Astrocyte (in vitro differentiated cells and primary cell): ENCODE measurements around the gene TBCEL. TPM values are rescaled to one million over a fixed set of nuclear protein-coding genes. Genes with fewer than 3 reads are reported as not detected.

Source experiments
- DNase-seq: peaks from one replicate; pipeline ENCODE4 v3.0.0-alpha.2; 2010; ENCODE audit warnings: low read depth
- FAIRE-seq: peaks from 2 replicates; lab custom pipeline; 2011; peaks lifted over from hg19 to GRCh38; lab: Jason Lieb, UNC
- H2AFZ ChIP-seq: 2 replicates; pipeline ENCODE4 v1.6.0; 2012; ENCODE audit warnings: low read depth, low read length, inconsistent platforms
- H3K27ac ChIP-seq: 2 replicates; pipeline ENCODE4 v1.5.1; 2011; ENCODE audit warnings: low read depth, low read length, inconsistent platforms
- H3K27me3 ChIP-seq: 2 replicates; pipeline ENCODE4 v1.6.0; 2011; ENCODE audit warnings: low read length, inconsistent platforms; ENCODE audit not compliant: insufficient read depth
- H3K36me3 ChIP-seq: 2 replicates; pipeline ENCODE4 v1.5.1; 2011; ENCODE audit warnings: low read length, inconsistent platforms; ENCODE audit not compliant: insufficient read depth
- H3K4me1 ChIP-seq: 2 replicates; pipeline ENCODE4 v1.5.1; 2011; ENCODE audit warnings: low read length, inconsistent platforms; ENCODE audit not compliant: insufficient read depth
- H3K4me2 ChIP-seq: 2 replicates; pipeline ENCODE4 v1.6.0; 2012; ENCODE audit warnings: low read length, inconsistent platforms
- H3K4me3 ChIP-seq: 2 replicates; pipeline ENCODE4 v1.5.1; 2011; ENCODE audit warnings: low read depth, mild to moderate bottlenecking, low read length, inconsistent platforms; ENCODE audit not compliant: insufficient read depth
- H3K79me2 ChIP-seq: 2 replicates; pipeline ENCODE4 v1.6.0; 2012; ENCODE audit warnings: mild to moderate bottlenecking, low read length, inconsistent platforms; ENCODE audit not compliant: insufficient read depth
- H3K9ac ChIP-seq: 2 replicates; pipeline ENCODE4 v1.6.0; 2012; ENCODE audit warnings: mild to moderate bottlenecking, low read length, inconsistent platforms
- H3K9me3 ChIP-seq: 2 replicates; pipeline ENCODE4 v1.5.1; 2012; ENCODE audit warnings: low read depth, mild to moderate bottlenecking, low read length, inconsistent platforms; ENCODE audit not compliant: insufficient read depth
- H4K20me1 ChIP-seq: 2 replicates; pipeline ENCODE4 v1.6.0; 2012; ENCODE audit warnings: low read length, inconsistent platforms; ENCODE audit not compliant: insufficient read depth
- H3K27ac Mint-ChIP-seq: one replicate; pipeline ENCODE4 v1.8.0; 2021; ENCODE audit warnings: mild to moderate bottlenecking, mixed read lengths; ENCODE audit not compliant: unreplicated experiment
- H3K27me3 Mint-ChIP-seq: one replicate; pipeline ENCODE4 v1.8.0; 2021; ENCODE audit warnings: low read depth, mixed read lengths; ENCODE audit not compliant: unreplicated experiment
- H3K36me3 Mint-ChIP-seq: one replicate; pipeline ENCODE4 v1.8.0; 2021; ENCODE audit warnings: low read depth, mixed read lengths; ENCODE audit not compliant: unreplicated experiment
- H3K4me1 Mint-ChIP-seq: one replicate; pipeline ENCODE4 v1.8.0; 2021; ENCODE audit warnings: low read depth, mixed read lengths; ENCODE audit not compliant: unreplicated experiment
- H3K4me3 Mint-ChIP-seq: one replicate; pipeline ENCODE4 v1.8.0; 2021; ENCODE audit warnings: mild to moderate bottlenecking, moderate library complexity, mixed read lengths; ENCODE audit not compliant: unreplicated experiment
- H3K9me3 Mint-ChIP-seq: one replicate; pipeline ENCODE4 v1.8.0; 2021; ENCODE audit warnings: mild to moderate bottlenecking, mixed read lengths; ENCODE audit not compliant: unreplicated experiment
- CTCF ChIP-seq: IDR thresholded peaks from 2 replicates; pipeline ENCODE4 v1.5.1; 2011; ENCODE audit warnings: low read depth, mild to moderate bottlenecking, inconsistent platforms, low read length, moderate library complexity; ENCODE audit not compliant: insufficient read depth
- EZH2 ChIP-seq: IDR thresholded peaks from 2 replicates; pipeline ENCODE4 v1.6.1; 2012; ENCODE audit warnings: mild to moderate bottlenecking, low read length, inconsistent platforms; ENCODE audit not compliant: insufficient read depth
- total RNA-seq: library from RNA; stranded (reverse); gene quantifications from 2 replicates; pipeline ENCODE4 v1.2.1, GENCODE V29; 2021

The TBCEL gene
- total RNA-seq, 1 donor from 2014 or later = 25.9 TPM

DNA sequence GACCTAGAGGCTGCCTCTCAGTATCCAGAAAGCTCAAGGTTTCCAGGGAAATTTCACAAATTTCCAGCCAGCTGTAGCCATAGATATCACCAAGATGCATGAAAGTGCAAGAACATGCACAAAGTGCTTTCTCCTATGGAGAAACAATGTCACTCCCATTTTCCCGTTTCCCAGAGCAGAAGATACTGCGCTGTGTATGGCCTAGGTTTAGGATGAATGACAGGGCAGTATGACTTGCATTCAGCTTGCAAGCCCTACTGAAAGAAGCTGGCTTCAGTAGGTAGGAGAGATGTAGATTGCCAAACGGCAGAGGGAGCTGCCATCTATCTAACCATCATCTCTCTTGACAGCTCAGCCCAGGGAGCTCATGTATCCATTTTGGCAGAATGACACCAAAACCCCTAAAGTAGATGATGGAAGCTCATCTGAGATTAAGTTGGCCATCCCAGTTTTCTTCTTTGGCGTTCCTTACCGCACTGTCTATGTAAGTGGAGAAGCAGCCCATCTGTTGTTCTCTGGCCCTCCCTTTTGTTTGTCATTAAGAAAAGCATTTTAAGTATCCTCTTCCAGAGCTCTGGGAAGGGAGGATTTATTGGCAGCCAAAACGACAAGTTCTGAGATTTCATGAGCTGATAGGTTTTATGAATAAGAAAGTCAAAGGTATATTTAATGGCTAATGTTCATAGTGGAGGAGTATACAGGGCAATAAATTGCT, 81.7 kb downstream of the TBCEL start:
- no peaks in the 10 kb centered on the region for H3K9me3 ChIP-seq
- peaks cover 4% of the 10 kb centered on the region for H3K27me3 ChIP-seq
- H3K79me2 ChIP-seq = no peaks in the 10 kb centered on the region
- DNase-seq (no peak), FAIRE-seq (no peak)
- no peak overlapping the region for H3K4me3 ChIP-seq
- H3K4me1 Mint-ChIP-seq = no peaks in the 10 kb centered on the region
- no peak overlapping the region for H3K9ac ChIP-seq
- H2AFZ ChIP-seq = no peak overlapping the region
- TF ChIP-seq CTCF = no peak
- no peak for TF ChIP-seq EZH2
- no peaks in the 10 kb centered on the region for H4K20me1 ChIP-seq
- H3K4me3 Mint-ChIP-seq = no peak overlapping the region
- H3K36me3 ChIP-seq = no peaks in the 10 kb centered on the region
- H3K9me3 Mint-ChIP-seq = no peaks in the 10 kb centered on the region
- H3K4me2 ChIP-seq = no peak overlapping the region
- no peak overlapping the region for H3K27ac ChIP-seq
- H3K27ac Mint-ChIP-seq = no peak overlapping the region
- H3K36me3 Mint-ChIP-seq = no peaks in the 10 kb centered on the region
- no peaks in the 10 kb centered on the region for H3K4me1 ChIP-seq
- peaks cover 15% of the 10 kb centered on the region for H3K27me3 Mint-ChIP-seq

- H3K27ac ChIP-seq = no peak overlapping the region
- no peaks in the 10 kb centered on the region for H3K79me2 ChIP-seq
- no peak overlapping the region for H2AFZ ChIP-seq
- no peak overlapping the region for H3K4me3 ChIP-seq
- H3K4me1 ChIP-seq = no peaks in the 10 kb centered on the region
- no peaks in the 10 kb centered on the region for H3K36me3 ChIP-seq
- DNase-seq (no peak), FAIRE-seq (no peak)
- Mint-ChIP-seq H3K4me1 (no peaks in the 10 kb centered on the region), H3K9me3 (no peaks in the 10 kb centered on the region), H3K27me3 (peaks cover 20% of the 10 kb centered on the region), H3K27ac (no peak overlapping the region), H3K36me3 (no peaks in the 10 kb centered on the region), H3K4me3 (no peak overlapping the region)
- no peak overlapping the region for H3K9ac ChIP-seq
- no peaks in the 10 kb centered on the region for H4K20me1 ChIP-seq
- H3K4me2 ChIP-seq = no peak overlapping the region
- TF ChIP-seq EZH2 (no peak), CTCF (no peak)
- peaks cover 6% of the 10 kb centered on the region for H3K27me3 ChIP-seq
- no peaks in the 10 kb centered on the region for H3K9me3 ChIP-seq
Measured at GRCh38 chr11:121106812-121107211, 82.9 kb downstream of the TBCEL start.

DNA sequence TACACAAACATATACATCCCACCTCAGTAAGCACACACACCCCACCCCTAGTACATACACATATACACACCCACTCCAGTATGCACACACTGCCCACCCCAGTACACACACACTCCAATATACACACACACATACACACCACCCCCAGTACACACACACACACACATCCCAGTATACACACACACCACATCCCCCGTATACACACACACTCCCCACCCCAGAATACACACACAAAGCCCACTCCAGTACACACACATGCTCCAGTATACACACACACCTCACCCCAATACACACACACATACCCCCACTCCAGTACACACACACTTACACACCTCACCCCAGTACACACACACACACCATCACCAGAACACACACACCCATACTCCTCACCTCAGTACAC, 84.5 kb downstream of the TBCEL start:
- no peaks in the 10 kb centered on the region for H3K36me3 Mint-ChIP-seq
- H3K27ac ChIP-seq = no peak overlapping the region

More for the DNA sequence above, 84.5 kb downstream of the TBCEL start:
- Histone ChIP-seq H4K20me1 (no peaks in the 10 kb centered on the region), H2AFZ (no peak overlapping the region), H3K4me3 (no peak overlapping the region), H3K9ac (no peak overlapping the region), H3K9me3 (no peaks in the 10 kb centered on the region), H3K4me2 (no peak overlapping the region), H3K27me3 (peaks cover 6% of the 10 kb centered on the region), H3K79me2 (no peaks in the 10 kb centered on the region), H3K4me1 (no peaks in the 10 kb centered on the region), H3K36me3 (no peaks in the 10 kb centered on the region)
- Mint-ChIP-seq H3K27me3 (peaks cover 21% of the 10 kb centered on the region), H3K27ac (no peak overlapping the region), H3K4me3 (no peak overlapping the region), H3K4me1 (peaks cover 3% of the 10 kb centered on the region), H3K9me3 (no peaks in the 10 kb centered on the region)
- DNase-seq = no peak
- TF ChIP-seq EZH2 (no peak), CTCF (no peak)
- no peak for FAIRE-seq
